HepG2 (cell line): ENCODE results near the gene ADCY10. TPM values are rescaled to one million over a fixed set of nuclear protein-coding genes. Genes with fewer than 3 reads are reported as not detected.

ENCODE experiments used
- ATAC-seq: fragments of 200-7000 bp; cut with Tn5 transposase; 3 replicates; pipeline ENCODE4 v1.9.1; 2020; ENCODE audit warnings: mild to moderate bottlenecking, moderate library complexity
- BruUV-seq: library from RNA; stranded (reverse); fragments of 400-500 nt; replicated peaks from 2 replicates; lab custom pipeline; 2021; lab: Mats Ljungman, UMichigan
- CTCF ChIA-PET: fragments of 300-600 bp; formaldehyde crosslinking; extraction: SDS; loops from one replicate; lab custom pipeline; 2021; ENCODE audit warnings: low total read pairs, inconsistent platforms, low intra/inter-chr PET ratio; lab: Yijun Ruan, JAX
- POLR2A ChIA-PET: fragments of 350-600 bp; sonication (Branson Sonifier 250); formaldehyde crosslinking; loops from one replicate; lab custom pipeline; 2020; ENCODE audit warnings: antibody characterized with exemption, inconsistent platforms; lab: Yijun Ruan, JAX
- DNase-seq: peaks from one replicate; pipeline ENCODE4 v3.0.0-alpha.2; 2015; ENCODE audit warnings: low spot score
- FAIRE-seq: peaks from 3 replicates; lab custom pipeline; 2011; peaks lifted over from hg19 to GRCh38; lab: Jason Lieb, UNC
- H2AFZ ChIP-seq: one replicate; pipeline ENCODE4 v1.6.1; 2011; ENCODE audit warnings: low read length, inconsistent platforms
- H3K27ac ChIP-seq: fragments of 300-600 bp; 3 replicates; pipeline ENCODE4 v1.8.0; 2011; ENCODE audit warnings: mixed run types, mild to moderate bottlenecking, mixed read lengths, low read length, inconsistent platforms; ENCODE audit not compliant: insufficient read depth; ENCODE audit errors: extremely low read length
- H3K27me3 ChIP-seq, 2 experiments: fragments of 200-600 bp in 1 of 2; 2 replicates in 1 of 2; 3 replicates in 1 of 2; pipeline versions ENCODE4 v1.6.0 to v1.8.0; 2011; ENCODE audit warnings: low read length in 2 of 2, mild to moderate bottlenecking in 2 of 2, moderate library complexity in 2 of 2, inconsistent platforms in 1 of 2; ENCODE audit not compliant: insufficient read depth in 2 of 2, control insufficient read depth in 1 of 2
- H3K36me3 ChIP-seq, 2 experiments: fragments of 200-600 bp in 1 of 2; replicated peaks in 1 of 2; 2 replicates in 1 of 2; 3 replicates in 1 of 2; pipeline versions ENCODE4 v1.5.1 to v1.8.0; 2011; ENCODE audit warnings: low read length in 2 of 2, inconsistent platforms in 1 of 2; ENCODE audit not compliant: insufficient read depth in 2 of 2, control insufficient read depth in 1 of 2
- H3K4me1 ChIP-seq: 2 replicates; pipeline ENCODE4 v1.5.1; 2012; ENCODE audit warnings: low read length, inconsistent platforms; ENCODE audit not compliant: insufficient read depth
- H3K4me2 ChIP-seq: 2 replicates; pipeline ENCODE4 v1.6.0; 2011; ENCODE audit warnings: low read depth, low read length, inconsistent platforms
- H3K4me3 ChIP-seq, 3 experiments: fragments of 200-600 bp in 1 of 3; sonication (generic), shearing (Covaris generic) in 1 of 3; replicated peaks in 1 of 3; 2 replicates each; pipeline ENCODE4 v1.5.1; 2011 to 2016; ENCODE audit warnings: low read length in 3 of 3, inconsistent platforms in 2 of 3, low read depth in 2 of 3, mild to moderate bottlenecking in 2 of 3, control low read depth in 1 of 3, mixed read lengths in 1 of 3; ENCODE audit not compliant: insufficient read depth in 1 of 3
- H3K79me2 ChIP-seq: one replicate; pipeline ENCODE4 v1.6.1; 2011; ENCODE audit warnings: low read length, inconsistent platforms; ENCODE audit not compliant: insufficient read depth
- H3K9ac ChIP-seq: 2 replicates; pipeline ENCODE4 v1.6.0; 2011; ENCODE audit warnings: mild to moderate bottlenecking, low read depth, low read length, inconsistent platforms; ENCODE audit not compliant: insufficient read depth
- H3K9me3 ChIP-seq: 2 replicates; pipeline ENCODE4 v1.5.1; 2012; ENCODE audit warnings: mild to moderate bottlenecking, low read length
- H4K20me1 ChIP-seq: 2 replicates; pipeline ENCODE4 v1.6.0; 2011; ENCODE audit warnings: inconsistent platforms, mild to moderate bottlenecking, low read length, moderate library complexity; ENCODE audit not compliant: insufficient read depth
- CC2D1A ChIP-seq: sonication (generic); formaldehyde crosslinking; IDR thresholded peaks from 2 replicates; pipeline ENCODE4 v1.8.1; 2023; ENCODE audit warnings: mild to moderate bottlenecking, missing genetic modification reagents
- NFE2L2 ChIP-seq: fragments of 150-350 bp; IDR thresholded peaks from 2 replicates; pipeline ENCODE4 v1.6.1; 2014; ENCODE audit warnings: low read length
- PAXIP1 ChIP-seq: sonication (generic); formaldehyde crosslinking; conservative IDR thresholded peaks from 2 replicates; pipeline ENCODE4 v1.4.0; 2020; ENCODE audit warnings: mild to moderate bottlenecking, missing genetic modification reagents, moderate library complexity
- POGZ ChIP-seq: sonication (generic); formaldehyde crosslinking; IDR thresholded peaks from 2 replicates; pipeline ENCODE4 v1.4.0; 2020; ENCODE audit warnings: mild to moderate bottlenecking, missing genetic modification reagents
- SOX5 ChIP-seq: IDR thresholded peaks from 2 replicates; pipeline ENCODE4 v1.6.1; 2016; ENCODE audit warnings: borderline replicate concordance
- ZBTB33 ChIP-seq: sonication (generic); formaldehyde crosslinking; IDR thresholded peaks from 2 replicates; pipeline ENCODE4 v1.4.0; 2020; ENCODE audit warnings: missing genetic modification reagents
- ZNF616 ChIP-seq: sonication (generic); formaldehyde crosslinking; IDR thresholded peaks from 2 replicates; pipeline ENCODE4 v1.5.0; 2020; ENCODE audit warnings: low read depth, mild to moderate bottlenecking, missing genetic modification reagents
- WGBS: methylation state at CpG from one replicate; pipeline ENCODE4 v1.1.6; 2017; ENCODE audit warnings: low lambda C conversion rate; 5-methylcytosine and 5-hydroxymethylcytosine counted together
- in situ Hi-C: cut with HindIII; loops from 2 replicates; pipeline ENCODE4 v1.10.0; 2017; ENCODE audit warnings: low pct_unique_long_range_greater_than_20kb; ENCODE audit not compliant: extremely low pct_ligation_motif_present
- intact Hi-C: fragments of 100-400 bp; cut with micrococcal nuclease; formaldehyde crosslinking; loops from one replicate; pipeline ENCODE4 v1.10.0; 2022; ENCODE audit not compliant: unreplicated experiment
- polyA plus RNA-seq, 8 experiments: library from polyadenylated mRNA; depleted of rRNA in 3 of 8; stranded (reverse) in 7 of 8; unstranded in 1 of 8; fragments of >200 nt; fragmentation: Illumina TruSeq in 4 of 8; extraction: Trizol in 4 of 8; gene quantifications; 2 replicates each; pipeline versions ENCODE4 v1.2.1 to v1.2.3, GENCODE V29; 2011 to 2016; ENCODE audit warnings: low read depth in 4 of 8, missing spikeins in 1 of 8, mixed read lengths in 1 of 8; ENCODE audit not compliant: insufficient read depth in 1 of 8
- total RNA-seq, 5 experiments: library from RNA; depleted of rRNA; stranded (reverse); fragments of >200 nt; fragmentation: Illumina TruSeq; extraction: Trizol; gene quantifications; 2 replicates each; pipeline ENCODE4 v1.2.3, GENCODE V29; 2016; ENCODE audit warnings: low read depth in 1 of 5

ADCY10 gene
- total and polyA plus RNA-seq, 2 of the 13 experiments (the other 11 are each of a cell fraction or from before 2014, with no cell fraction given): 0.02 to 0.03 TPM

- TF ChIP-seq PAXIP1 (CRISPR knock-in tag): no peak
- TF ChIP-seq CC2D1A (CRISPR knock-in tag): no peak
- no peak for TF ChIP-seq SOX5 (CRISPR knock-in tag)
- no peak for TF ChIP-seq ZNF616 (CRISPR knock-in tag)
Measured at GRCh38 chr1:167820684-167821355, 93.1 kb downstream of the ADCY10 start (continued).

GRCh38 chr1:167819849-167820683, 93.9 kb downstream of the ADCY10 start:
- Histone ChIP-seq H3K36me3 (no peaks in the 10 kb centered on the region), H3K79me2 (no peaks in the 10 kb centered on the region), H3K9ac (no peak overlapping the region), H3K27me3 (peaks cover 0 to 10% of the 10 kb centered on the region in 2 experiments; a peak in 1 of 5 replicates), H3K27ac (no peak overlapping the region), H2AFZ (no peak overlapping the region), H3K9me3 (peaks cover 6% of the 10 kb centered on the region; the same call in 1 of the 2 replicates), H3K4me3 (no peak overlapping the region), H4K20me1 (no peaks in the 10 kb centered on the region), H3K4me2 (no peak overlapping the region), H3K4me1 (peaks cover 50% of the 10 kb centered on the region)
- no TSS peak for BruUV-seq
- ChIA-PET CTCF (no interaction called here), POLR2A (no interaction called here)
- in situ Hi-C loops: no loop called here
- TF ChIP-seq ZBTB33: peak; percentile 58
- peak; percentile 67 for TF ChIP-seq NFE2L2
- no peak for TF ChIP-seq POGZ (CRISPR knock-in tag)
- 78% methylated on average over 26 of the region's 35 CpGs for WGBS
- intact Hi-C loops: no loop called here
- no peak for ATAC-seq
- no peak for DNase-seq
- FAIRE-seq: peak; percentile 76
